Measurements from ENCODE around the gene PLSCR3. TPM values are rescaled to one million over a fixed set of nuclear protein-coding genes. Genes with fewer than 3 reads are reported as not detected.
A peak's percentile ranks its signal among the peaks of the same experiment; 100 is the strongest.

PLSCR3 gene
- total and polyA plus RNA-seq, 3 experiments from 2014 or later = 79.1 to 152 (median 81.6) TPM

DNA sequence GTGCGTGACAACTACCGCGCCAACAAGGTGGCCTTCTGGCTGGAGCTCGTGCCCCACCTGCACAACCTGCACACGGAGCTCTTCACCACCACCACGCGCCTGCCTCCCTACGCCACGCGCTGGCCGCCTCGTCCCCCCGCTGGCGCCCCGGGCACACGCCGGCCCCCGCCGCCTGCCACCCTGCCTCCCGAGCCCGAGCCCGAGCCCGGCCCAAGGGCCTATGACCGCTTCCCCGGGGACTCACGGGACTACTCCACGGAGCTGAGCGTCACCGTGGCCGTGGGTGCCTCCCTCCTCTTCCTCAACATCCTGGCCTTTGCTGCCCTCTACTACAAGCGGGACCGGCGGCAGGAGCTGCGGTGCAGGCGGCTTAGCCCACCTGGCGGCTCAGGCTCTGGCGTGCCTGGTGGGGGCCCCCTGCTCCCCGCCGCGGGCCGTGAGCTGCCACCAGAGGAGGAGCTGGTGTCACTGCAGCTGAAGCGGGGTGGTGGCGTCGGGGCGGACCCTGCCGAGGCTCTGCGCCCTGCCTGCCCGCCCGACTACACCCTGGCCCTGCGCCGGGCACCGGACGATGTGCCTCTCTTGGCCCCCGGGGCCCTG is 22.8 kb upstream of the PLSCR3 start:
- Histone ChIP-seq H3K27me3 (ENCODE audit: insufficient read depth, low read length, poor library complexity, severe bottlenecking) (no peaks in the 10 kb centered on the region), H3K4me3 (ENCODE audit: low read length) (no peak overlapping the region), H3K36me3 (ENCODE audit: insufficient read depth, low read length) (no peaks in the 10 kb centered on the region), H3K27ac (ENCODE audit: low read depth, low read length) (no peak overlapping the region), H3K9me3 (ENCODE audit: low read length) (no peaks in the 10 kb centered on the region), H3K4me1 (ENCODE audit: insufficient read depth, low read length) (no peaks in the 10 kb centered on the region)
- H3K4me1 Mint-ChIP-seq = peaks cover 0 to 2% (median 0%) of the 10 kb centered on the region in 3 donors
- no peak overlapping the region for H3K4me3 Mint-ChIP-seq
- no peak for DNase-seq
- peaks cover 1 to 6% of the 10 kb centered on the region in 2 donors for H3K27me3 Mint-ChIP-seq
- H3K27ac Mint-ChIP-seq = no peak overlapping the region
- peaks cover 0 to 1% (median 0%) of the 10 kb centered on the region in 3 donors for H3K36me3 Mint-ChIP-seq
- POLR2A ChIA-PET = no interaction called here
- CTCF ChIA-PET = no interaction called here
- no peaks in the 10 kb centered on the region for H3K9me3 Mint-ChIP-seq

- Mint-ChIP-seq H3K9me3 (no peaks in the 10 kb centered on the region), H3K27me3 (peaks cover 1 to 6% of the 10 kb centered on the region in 2 donors), H3K27ac (peak overlapping the region in 1 of 8 donors; percentile 10), H3K4me1 (peaks cover 0 to 2% (median 0%) of the 10 kb centered on the region in 3 donors), H3K36me3 (peaks cover 0 to 1% (median 0%) of the 10 kb centered on the region in 3 donors), H3K4me3 (no peak overlapping the region)
- Histone ChIP-seq H3K9me3 (ENCODE audit: low read length) (no peaks in the 10 kb centered on the region), H3K27me3 (ENCODE audit: insufficient read depth, low read length, poor library complexity, severe bottlenecking) (no peaks in the 10 kb centered on the region), H3K36me3 (ENCODE audit: insufficient read depth, low read length) (no peaks in the 10 kb centered on the region), H3K4me3 (ENCODE audit: low read length) (no peak overlapping the region), H3K4me1 (ENCODE audit: insufficient read depth, low read length) (no peaks in the 10 kb centered on the region), H3K27ac (ENCODE audit: low read depth, low read length) (no peak overlapping the region)
- no peak for DNase-seq
- ChIA-PET POLR2A (no interaction called here), CTCF (no interaction called here)
Observed at GRCh38 chr17:7416323-7416722, 22.0 kb upstream of the PLSCR3 start.

- peaks cover 1 to 6% of the 10 kb centered on the region in 2 donors for H3K27me3 Mint-ChIP-seq
- H3K36me3 ChIP-seq (ENCODE audit: insufficient read depth, low read length) = no peaks in the 10 kb centered on the region
- no peak overlapping the region for H3K27ac ChIP-seq (ENCODE audit: low read depth, low read length)
- H3K27ac Mint-ChIP-seq = no peak overlapping the region
- no peaks in the 10 kb centered on the region for H3K27me3 ChIP-seq (ENCODE audit: insufficient read depth, low read length, poor library complexity, severe bottlenecking)
- DNase-seq = no peak
- H3K4me1 Mint-ChIP-seq = peaks cover 0 to 2% (median 0%) of the 10 kb centered on the region in 3 donors
- CTCF ChIA-PET = no interaction called here
- peaks cover 0 to 1% (median 0%) of the 10 kb centered on the region in 3 donors for H3K36me3 Mint-ChIP-seq
- POLR2A ChIA-PET = no interaction called here
- H3K9me3 Mint-ChIP-seq = no peaks in the 10 kb centered on the region
- no peak overlapping the region for H3K4me3 Mint-ChIP-seq
- H3K4me3 ChIP-seq (ENCODE audit: low read length) = no peak overlapping the region
- H3K9me3 ChIP-seq (ENCODE audit: low read length) = no peaks in the 10 kb centered on the region
- no peaks in the 10 kb centered on the region for H3K4me1 ChIP-seq (ENCODE audit: insufficient read depth, low read length)
Observed at GRCh38 chr17:7415784-7416183, 21.5 kb upstream of the PLSCR3 start.

- peaks cover 0 to 2% (median 0%) of the 10 kb centered on the region in 3 donors for H3K4me1 Mint-ChIP-seq
- Histone ChIP-seq H3K9me3 (ENCODE audit: low read length) (no peaks in the 10 kb centered on the region), H3K36me3 (ENCODE audit: insufficient read depth, low read length) (no peaks in the 10 kb centered on the region), H3K4me3 (ENCODE audit: low read length) (no peak overlapping the region), H3K27me3 (ENCODE audit: insufficient read depth, low read length, poor library complexity, severe bottlenecking) (no peaks in the 10 kb centered on the region), H3K4me1 (ENCODE audit: insufficient read depth, low read length) (no peaks in the 10 kb centered on the region), H3K27ac (ENCODE audit: low read depth, low read length) (no peak overlapping the region)
- POLR2A ChIA-PET = no interaction called here
- no peak overlapping the region for H3K4me3 Mint-ChIP-seq
- DNase-seq = no peak
- CTCF ChIA-PET = interaction anchor here (1.3 kb wide), 1 partner anchor 22 kb away, joined by 3 read pairs; no protein-coding TSS in a partner anchor
- H3K27ac Mint-ChIP-seq = no peak overlapping the region
- H3K9me3 Mint-ChIP-seq = no peaks in the 10 kb centered on the region
- H3K27me3 Mint-ChIP-seq = peaks cover 4 to 5% of the 10 kb centered on the region in 2 donors
- H3K36me3 Mint-ChIP-seq = peaks cover 0 to 1% (median 0%) of the 10 kb centered on the region in 3 donors
Observed at GRCh38 chr17:7414837-7415236, 20.5 kb upstream of the PLSCR3 start.

- Histone ChIP-seq H3K27me3 (ENCODE audit: insufficient read depth, low read length, poor library complexity, severe bottlenecking) (no peaks in the 10 kb centered on the region), H3K4me1 (ENCODE audit: insufficient read depth, low read length) (no peaks in the 10 kb centered on the region), H3K36me3 (ENCODE audit: insufficient read depth, low read length) (no peaks in the 10 kb centered on the region), H3K9me3 (ENCODE audit: low read length) (no peaks in the 10 kb centered on the region), H3K27ac (ENCODE audit: low read depth, low read length) (no peak overlapping the region), H3K4me3 (ENCODE audit: low read length) (no peak overlapping the region)
- Mint-ChIP-seq H3K27ac (no peak overlapping the region), H3K36me3 (peaks cover 0 to 1% (median 0%) of the 10 kb centered on the region in 3 donors), H3K4me3 (no peak overlapping the region), H3K27me3 (peaks cover 0 to 4% of the 10 kb centered on the region in 2 donors), H3K4me1 (peaks cover 0 to 8% (median 6%) of the 10 kb centered on the region in 3 donors), H3K9me3 (no peaks in the 10 kb centered on the region)
- CTCF ChIA-PET = interaction anchor here (1.3 to 2.2 kb wide), 2 partner anchors 24 to 57 kb away, joined by 3 to 6 read pairs; no protein-coding TSS in a partner anchor
- no peak for DNase-seq
- POLR2A ChIA-PET = no interaction called here
Observed at GRCh38 chr17:7413346-7413985, 19.1 kb upstream of the PLSCR3 start.

GRCh38 chr17:7411427-7411750 is 17.1 kb upstream of the PLSCR3 start:
- Histone ChIP-seq H3K27ac (ENCODE audit: low read depth, low read length) (no peak overlapping the region), H3K27me3 (ENCODE audit: insufficient read depth, low read length, poor library complexity, severe bottlenecking) (no peaks in the 10 kb centered on the region), H3K36me3 (ENCODE audit: insufficient read depth, low read length) (no peaks in the 10 kb centered on the region), H3K4me1 (ENCODE audit: insufficient read depth, low read length) (no peaks in the 10 kb centered on the region), H3K4me3 (ENCODE audit: low read length) (no peak overlapping the region), H3K9me3 (ENCODE audit: low read length) (no peaks in the 10 kb centered on the region)
- ChIA-PET POLR2A (no interaction called here), CTCF (no interaction called here)
- Mint-ChIP-seq H3K36me3 (no peaks in the 10 kb centered on the region), H3K4me1 (peaks cover 0 to 13% (median 8%) of the 10 kb centered on the region in 3 donors), H3K4me3 (no peak overlapping the region), H3K27ac (no peak overlapping the region), H3K27me3 (peaks cover 0 to 4% of the 10 kb centered on the region in 2 donors), H3K9me3 (no peaks in the 10 kb centered on the region)
- no peak for DNase-seq

GRCh38 chr17:7410634-7411426 is 16.5 kb upstream of the PLSCR3 start:
- Mint-ChIP-seq H3K27ac (peak overlapping the region in 1 of 8 donors; percentile 38), H3K36me3 (no peaks in the 10 kb centered on the region), H3K27me3 (peaks cover 0 to 6% of the 10 kb centered on the region in 2 donors), H3K4me3 (peak overlapping the region in 1 of 7 donors; percentile 37), H3K4me1 (peaks cover 5 to 17% (median 8%) of the 10 kb centered on the region in 3 donors), H3K9me3 (no peaks in the 10 kb centered on the region)
- no peaks in the 10 kb centered on the region for H3K27me3 ChIP-seq (ENCODE audit: insufficient read depth, low read length, poor library complexity, severe bottlenecking)
- H3K27ac ChIP-seq (ENCODE audit: low read depth, low read length) = no peak overlapping the region
- H3K36me3 ChIP-seq (ENCODE audit: insufficient read depth, low read length) = no peaks in the 10 kb centered on the region
- ChIA-PET POLR2A (no interaction called here), CTCF (no interaction called here)
- H3K4me1 ChIP-seq (ENCODE audit: insufficient read depth, low read length) = no peaks in the 10 kb centered on the region
- no peaks in the 10 kb centered on the region for H3K9me3 ChIP-seq (ENCODE audit: low read length)
- DNase-seq = no peak
- no peak overlapping the region for H3K4me3 ChIP-seq (ENCODE audit: low read length)

GRCh38 chr17:7409716-7410115 is 15.4 kb upstream of the PLSCR3 start:
- POLR2A ChIA-PET = no interaction called here
- peak overlapping the region in 3 of 8 donors; percentile 0 to 43 (median 31) for H3K27ac Mint-ChIP-seq
- CTCF ChIA-PET = interaction anchor here (1.8 kb wide), 1 partner anchor 27 kb away, joined by 7 read pairs; no protein-coding TSS in a partner anchor

More at GRCh38 chr17:7409716-7410115, 15.4 kb upstream of the PLSCR3 start:
- Mint-ChIP-seq H3K4me3 (peak overlapping the region in 1 of 7 donors; percentile 78), H3K27me3 (peaks cover 0 to 6% of the 10 kb centered on the region in 2 donors), H3K36me3 (no peaks in the 10 kb centered on the region), H3K4me1 (peaks cover 8 to 24% (median 8%) of the 10 kb centered on the region in 3 donors), H3K9me3 (no peaks in the 10 kb centered on the region)
- no peaks in the 10 kb centered on the region for H3K9me3 ChIP-seq (ENCODE audit: low read length)
- peaks cover 8% of the 10 kb centered on the region for H3K4me1 ChIP-seq (ENCODE audit: insufficient read depth, low read length)
- no peak for DNase-seq
- H3K27me3 ChIP-seq (ENCODE audit: insufficient read depth, low read length, poor library complexity, severe bottlenecking) = no peaks in the 10 kb centered on the region
- no peaks in the 10 kb centered on the region for H3K36me3 ChIP-seq (ENCODE audit: insufficient read depth, low read length)
- H3K4me3 ChIP-seq (ENCODE audit: low read length) = no peak overlapping the region
- H3K27ac ChIP-seq (ENCODE audit: low read depth, low read length) = no peak overlapping the region

All from CD8-positive, alpha-beta memory T cell (primary cell).